NCI-H187 (cell line): ENCODE results near the gene SLC35G2.
"Not testable (repeated sequence)": the region's sequence is repeated elsewhere in the genome, so short reads cannot be mapped to it uniquely, and the experiment has no call there.

Experiments used
- DNase-seq, 2 experiments: peaks; one replicate each; lab custom pipeline; 2025; lab: John Stamatoyannopoulos, UW

Gene SLC35G2

DNA sequence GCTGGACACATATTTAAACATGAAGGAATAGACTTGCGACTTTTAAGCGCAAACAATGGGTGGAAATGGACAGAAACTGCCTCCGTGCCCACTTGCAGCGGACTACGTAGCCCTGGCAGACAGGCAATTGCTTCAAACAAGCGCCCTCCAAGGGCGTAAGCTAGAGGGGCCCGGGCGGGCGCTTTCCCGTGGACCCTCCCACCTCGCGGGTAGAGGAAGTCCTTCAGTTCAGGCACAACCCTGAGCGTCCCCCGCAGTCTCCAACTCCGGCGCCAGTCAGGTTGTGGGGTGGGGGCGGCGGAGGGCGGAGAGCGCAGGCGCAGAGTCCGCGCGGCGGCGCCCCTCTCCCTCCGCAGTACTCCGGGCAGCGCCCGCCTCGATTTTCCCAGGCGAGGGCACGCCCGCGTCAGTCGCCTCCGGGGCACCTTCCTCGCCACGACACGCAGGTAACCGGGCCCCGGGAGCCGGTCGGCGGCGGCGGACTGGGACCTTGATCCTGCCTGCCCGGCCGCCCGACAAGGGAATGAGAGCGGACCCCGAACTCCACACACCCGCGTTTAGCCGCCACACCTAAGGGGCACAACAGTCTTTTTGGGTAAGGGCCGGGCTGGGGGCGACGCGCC, at the start of gene SLC35G2:
Gene SLC35G2, plus strand, starts transcription at position 358 of the 623 bp plus-strand sequence. CDS start 35,335 bp downstream, outside the sequence.
- DNase-seq: no peak

- DNase-seq: no peak
Measured at GRCh38 chr3:136772709-136773108, 46.2 kb upstream of the SLC35G2 start.

- DNase-seq: no peak
Measured at GRCh38 chr3:136778865-136779264, 40.1 kb upstream of the SLC35G2 start.

DNA sequence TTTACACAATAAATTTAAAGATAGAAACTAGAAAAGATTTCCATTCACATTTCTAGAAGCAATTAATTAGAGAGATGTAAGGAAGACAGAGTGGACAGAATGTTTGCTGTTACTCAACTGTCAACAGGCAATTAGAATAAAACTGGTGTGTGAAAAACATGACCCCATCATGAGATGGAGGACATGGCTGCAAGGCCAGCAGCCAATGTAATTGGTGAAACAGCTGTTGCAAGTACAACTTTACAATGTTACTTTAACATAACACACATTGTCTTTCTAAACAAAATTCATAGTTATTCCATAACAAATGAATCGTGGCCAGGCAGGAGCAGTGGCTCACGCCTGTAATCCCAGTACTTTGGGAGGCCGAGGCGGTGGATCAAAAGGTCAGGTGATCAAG, 38.2 kb upstream of the SLC35G2 start:
- no peak for DNase-seq

- DNase-seq: no peak
Measured at GRCh38 chr3:136783708-136784191, 35.2 kb upstream of the SLC35G2 start.

- DNase-seq: no peak
Measured at GRCh38 chr3:136787349-136787748, 31.6 kb upstream of the SLC35G2 start.

DNA sequence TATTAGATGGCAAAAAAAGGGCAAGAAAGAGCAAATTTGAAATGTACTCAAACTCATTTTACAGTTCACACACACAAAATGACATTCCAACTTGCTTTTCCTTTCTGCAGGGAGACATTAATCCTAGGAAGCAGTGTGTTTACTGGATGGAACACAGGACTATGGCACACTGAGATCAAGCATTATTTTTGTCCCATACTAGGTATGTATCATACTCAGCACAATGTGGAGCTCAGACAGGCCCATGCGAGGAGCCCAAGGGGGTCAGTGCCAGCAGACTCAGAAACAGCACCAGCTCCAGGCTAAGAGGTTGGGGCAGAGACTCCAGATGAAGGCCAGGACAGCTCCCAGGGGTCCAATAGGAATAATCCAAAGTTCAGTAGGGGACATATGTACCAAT, 30.8 kb upstream of the SLC35G2 start:
- DNase-seq: no peak

- DNase-seq: no peak
Measured at GRCh38 chr3:136789976-136790375, 28.9 kb upstream of the SLC35G2 start.

GRCh38 chr3:136790786-136791185, 28.1 kb upstream of the SLC35G2 start:
- no peak for DNase-seq

DNA sequence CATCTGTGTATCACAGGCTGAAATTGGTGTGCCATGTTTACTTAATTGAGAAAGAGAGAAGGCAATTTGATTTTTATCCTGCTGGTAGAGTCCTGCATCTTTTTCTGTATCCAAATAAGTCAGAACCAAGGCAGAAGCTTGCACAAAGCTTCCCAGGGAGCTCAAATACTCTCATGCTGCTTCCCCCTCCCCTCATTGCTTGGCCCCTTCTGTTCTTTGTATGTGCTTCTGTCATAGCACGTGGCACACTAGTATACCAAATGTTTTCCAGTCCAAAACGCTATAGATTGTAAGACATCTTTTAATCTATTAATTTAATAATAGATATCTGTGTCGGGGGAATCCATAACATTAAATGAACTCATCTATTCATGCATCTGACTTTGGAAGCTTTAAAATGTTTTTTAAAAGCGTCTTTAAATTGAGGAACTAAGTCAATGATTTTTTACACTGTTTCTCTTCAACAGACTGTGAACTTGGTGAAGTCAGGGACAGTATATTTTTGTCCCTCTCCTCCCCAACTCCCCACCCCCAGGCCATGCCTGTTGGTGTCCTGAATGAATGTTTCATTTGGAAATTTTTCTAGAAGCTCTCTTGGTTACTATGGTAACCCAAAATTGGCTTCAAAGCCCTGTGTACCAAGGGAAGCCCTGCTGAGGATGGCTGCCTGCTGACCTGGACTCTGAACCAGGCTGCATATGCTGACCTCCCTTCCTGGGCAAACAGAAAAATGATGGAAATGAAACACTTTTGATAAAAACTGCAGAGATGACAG, 26.2 kb upstream of the SLC35G2 start:
- DNase-seq: no peak

DNA sequence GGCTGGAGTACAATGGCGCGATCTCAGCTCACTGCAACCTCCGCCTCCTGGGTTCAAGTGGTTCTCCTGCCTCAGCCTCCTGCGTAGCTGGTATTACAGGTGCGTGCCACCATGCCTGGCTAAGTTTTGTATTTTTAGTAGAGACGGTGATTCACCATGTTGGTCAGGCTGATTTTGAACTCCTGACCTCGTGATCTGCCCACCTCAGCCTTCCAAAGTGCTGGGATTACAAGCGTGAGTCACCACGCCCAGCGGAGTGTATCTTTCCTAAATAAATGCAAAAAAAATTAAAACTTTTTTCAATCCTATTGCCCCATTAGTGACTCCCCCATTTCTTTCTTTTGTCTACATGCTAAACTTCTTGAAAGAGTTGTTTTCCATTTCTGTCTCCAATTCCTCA, 17.8 kb upstream of the SLC35G2 start:
- not testable (repeated sequence) for DNase-seq

GRCh38 chr3:136802481-136802996, 16.4 kb upstream of the SLC35G2 start:
- DNase-seq: no peak

DNA sequence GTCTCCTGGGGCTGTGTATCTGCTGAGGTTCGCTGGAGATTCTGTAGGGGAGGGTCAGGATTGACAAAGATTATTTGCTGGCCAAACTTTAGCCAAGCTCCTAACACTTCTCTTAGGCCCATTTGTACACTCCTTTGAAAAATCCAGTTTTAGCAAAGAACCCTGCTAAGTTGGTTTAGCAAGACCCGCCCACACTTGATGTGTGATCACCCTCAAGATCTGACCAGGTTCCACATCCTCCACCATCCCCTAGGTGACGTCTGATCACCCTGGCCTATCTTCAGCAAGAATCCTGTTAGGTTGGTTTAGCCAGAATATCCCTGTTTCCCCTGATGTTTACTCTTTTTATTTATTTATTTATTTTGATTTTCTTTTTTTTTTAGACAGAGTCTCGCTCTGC, 14.8 kb upstream of the SLC35G2 start:
- DNase-seq: no peak

DNA sequence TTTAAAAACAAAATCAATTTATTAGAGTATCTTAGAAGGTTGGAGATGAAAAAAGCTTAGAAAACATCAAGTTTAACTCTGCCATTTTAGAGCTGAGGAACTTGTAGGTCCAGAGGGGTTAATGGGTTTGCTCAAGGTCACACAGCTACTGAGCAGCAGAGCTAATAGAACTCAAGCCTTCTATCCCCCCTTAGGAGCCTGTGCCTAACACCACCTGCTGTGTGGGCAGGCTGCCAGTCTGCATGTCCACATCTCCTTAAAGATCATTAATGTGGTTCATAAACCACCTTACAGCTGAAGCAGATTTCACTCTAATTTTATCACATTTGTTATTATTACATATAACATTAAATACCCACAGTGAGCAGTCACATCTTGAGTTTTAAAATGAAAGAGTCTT, 14.1 kb upstream of the SLC35G2 start:
- no peak for DNase-seq

GRCh38 chr3:136805795-136806194, 13.1 kb upstream of the SLC35G2 start:
- DNase-seq: no peak

GRCh38 chr3:136811701-136812100, 7.2 kb upstream of the SLC35G2 start:
- no peak for DNase-seq

DNA sequence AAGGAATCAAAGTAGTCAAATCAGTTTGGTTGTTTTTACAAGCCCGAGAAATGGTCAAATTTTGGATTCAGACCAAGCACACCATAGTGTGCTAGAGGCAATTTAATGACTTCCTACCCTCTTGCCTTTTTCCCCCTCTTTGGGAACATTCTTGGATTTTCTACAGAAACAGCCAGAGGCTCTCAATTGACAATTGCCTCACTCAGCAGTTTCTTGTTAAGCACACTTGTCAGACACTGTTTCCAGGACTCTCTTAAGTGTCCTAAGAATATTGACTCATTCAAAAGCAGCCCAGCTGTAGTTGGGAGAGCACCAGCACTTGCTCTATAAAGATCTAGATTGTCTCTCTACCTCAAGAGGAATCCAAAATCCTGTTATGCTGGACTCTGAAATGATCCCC, 1.5 kb upstream of the SLC35G2 start:
- no peak for DNase-seq

DNA sequence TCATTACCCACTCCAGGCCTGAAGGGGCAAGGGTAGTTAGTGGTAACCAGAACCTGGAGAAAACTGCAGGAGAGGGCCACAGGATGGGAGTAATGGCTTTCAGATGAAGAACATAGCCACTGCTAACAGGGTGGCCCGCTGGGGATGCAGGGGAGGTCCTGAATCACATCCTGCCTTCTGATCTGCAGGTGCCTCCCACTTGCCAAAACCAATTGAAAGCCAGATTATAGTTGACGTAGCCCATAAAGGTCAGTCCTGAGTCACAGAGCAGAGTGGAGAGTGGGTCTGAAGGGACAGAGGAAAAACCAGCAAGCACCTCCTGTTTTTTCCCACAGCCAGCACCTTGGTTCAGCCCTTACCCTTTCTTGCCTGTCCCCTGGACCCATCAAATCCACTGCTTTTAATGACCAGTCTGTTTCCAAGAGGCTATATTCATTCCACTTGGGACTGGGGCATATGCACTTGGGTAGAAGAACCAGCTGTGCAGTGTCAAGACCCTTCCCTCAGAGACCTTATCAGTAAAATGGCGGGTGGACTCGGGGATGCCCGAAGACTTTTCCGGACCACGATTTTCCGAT, 646 bp upstream of the SLC35G2 start:
- DNase-seq: no peak

GRCh38 chr3:136819392-136819730, 435 bp downstream of the SLC35G2 start:
- DNase-seq: no peak

GRCh38 chr3:136819731-136820679, 1.1 kb downstream of the SLC35G2 start:
- no peak for DNase-seq

DNA sequence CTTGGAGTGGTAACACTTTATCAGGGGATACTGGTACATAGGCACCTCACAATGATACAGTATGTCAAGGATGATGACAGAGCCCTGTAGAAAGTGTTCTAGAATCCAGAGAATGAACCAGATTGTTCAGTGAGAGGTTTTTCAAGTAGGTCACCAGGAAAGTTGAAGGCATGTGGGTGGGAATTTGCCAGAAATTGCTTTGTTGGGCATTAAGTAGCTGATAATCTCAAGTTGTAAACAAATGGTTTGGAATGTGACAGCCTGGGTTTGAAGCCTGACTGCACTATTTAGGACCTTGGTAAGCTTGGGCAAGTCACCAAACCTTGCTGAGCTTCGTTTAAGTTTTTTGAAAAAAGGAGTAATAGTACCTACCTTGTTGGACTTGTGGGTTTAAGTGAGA, 12.5 kb downstream of the SLC35G2 start:
- no peak for DNase-seq
